Stimulated activated naive CD4-positive, alpha-beta T cell treated with Interleukin-2 at 50 U/mL for 16 hours (primary cell): ENCODE results near the gene SLC2A8.

Source experiments
- DNase-seq: peaks from one replicate; lab custom pipeline; 2025; lab: John Stamatoyannopoulos, UW

Gene SLC2A8

DNA sequence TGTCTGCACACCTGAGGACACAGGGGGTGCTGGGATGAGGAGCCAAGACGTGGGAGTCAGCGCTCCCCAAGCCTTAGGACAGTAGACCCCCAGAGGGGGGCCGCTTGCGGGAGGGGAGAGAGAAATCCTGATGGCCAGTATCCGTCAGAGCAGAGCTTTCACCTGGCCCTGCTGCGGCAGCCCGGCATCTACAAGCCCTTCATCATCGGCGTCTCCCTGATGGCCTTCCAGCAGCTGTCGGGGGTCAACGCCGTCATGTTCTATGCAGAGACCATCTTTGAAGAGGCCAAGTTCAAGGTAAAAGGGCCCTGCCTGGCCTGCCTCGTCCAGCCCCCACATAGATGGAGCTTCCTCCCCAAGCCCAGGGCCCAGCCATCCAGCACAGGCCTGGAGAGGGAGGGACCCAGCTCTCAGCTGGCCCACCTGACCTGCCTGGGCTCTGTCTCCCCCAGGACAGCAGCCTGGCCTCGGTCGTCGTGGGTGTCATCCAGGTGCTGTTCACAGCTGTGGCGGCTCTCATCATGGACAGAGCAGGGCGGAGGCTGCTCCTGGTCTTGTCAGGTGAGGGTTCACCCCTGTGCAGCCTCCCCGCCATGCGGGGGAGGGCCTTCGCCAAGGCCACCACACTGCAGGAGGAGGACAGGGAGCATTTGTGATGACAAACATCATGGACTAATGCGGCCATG is 6.7 kb downstream of the SLC2A8 start:
- DNase-seq, result no peak

GRCh38 chr9:127404631-127405030 is 7.7 kb downstream of the SLC2A8 start:
- DNase-seq, result no peak

- DNase-seq, result no peak
These were observed 8.6 kb downstream of the SLC2A8 start for GRCh38 chr9:127405344-127406125.

DNA sequence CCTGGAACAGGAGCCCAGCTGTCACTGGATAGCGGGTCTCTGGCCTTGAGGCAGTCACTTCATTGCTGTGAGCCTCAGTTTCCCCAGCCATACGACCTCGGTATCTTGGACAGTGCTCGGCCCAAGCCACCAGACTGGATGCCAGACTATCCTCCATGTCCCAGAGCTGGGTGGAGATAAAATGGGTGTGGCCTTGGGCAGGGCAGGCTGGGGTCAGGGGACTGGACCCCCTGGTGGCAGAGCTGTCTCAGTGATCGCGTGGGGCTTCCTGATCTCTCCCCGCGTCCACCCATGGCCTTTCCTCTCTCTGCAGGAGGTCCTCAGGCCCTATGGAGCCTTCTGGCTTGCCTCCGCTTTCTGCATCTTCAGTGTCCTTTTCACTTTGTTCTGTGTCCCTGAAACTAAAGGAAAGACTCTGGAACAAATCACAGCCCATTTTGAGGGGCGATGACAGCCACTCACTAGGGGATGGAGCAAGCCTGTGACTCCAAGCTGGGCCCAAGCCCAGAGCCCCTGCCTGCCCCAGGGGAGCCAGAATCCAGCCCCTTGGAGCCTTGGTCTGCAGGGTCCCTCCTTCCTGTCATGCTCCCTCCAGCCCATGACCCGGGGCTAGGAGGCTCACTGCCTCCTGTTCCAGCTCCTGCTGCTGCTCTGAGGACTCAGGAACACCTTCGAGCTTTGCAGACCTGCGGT is 10.0 kb downstream of the SLC2A8 start:
- no peak for DNase-seq

GRCh38 chr9:127407492-127407843 is 10.5 kb downstream of the SLC2A8 start:
- no peak for DNase-seq

DNA sequence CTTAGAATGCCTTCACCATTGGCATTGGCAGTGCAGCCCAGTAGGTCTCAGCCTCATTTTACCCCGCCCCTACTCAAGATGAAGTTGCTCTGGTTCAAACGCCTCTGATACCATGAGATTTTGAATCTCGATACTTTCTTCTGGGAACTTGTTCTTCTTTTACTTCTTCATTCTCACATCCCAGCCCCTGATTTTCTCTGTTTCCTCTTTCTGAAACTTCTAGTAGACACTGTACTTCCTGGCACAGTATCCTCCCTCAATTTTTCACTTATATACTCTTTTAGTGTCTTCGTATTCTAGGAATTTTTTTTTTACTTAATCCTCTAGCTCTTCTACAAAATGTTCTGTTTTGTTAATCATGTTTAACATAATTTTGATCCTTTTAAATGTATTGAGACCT is 14.2 kb downstream of the SLC2A8 start:
- no peak for DNase-seq

DNA sequence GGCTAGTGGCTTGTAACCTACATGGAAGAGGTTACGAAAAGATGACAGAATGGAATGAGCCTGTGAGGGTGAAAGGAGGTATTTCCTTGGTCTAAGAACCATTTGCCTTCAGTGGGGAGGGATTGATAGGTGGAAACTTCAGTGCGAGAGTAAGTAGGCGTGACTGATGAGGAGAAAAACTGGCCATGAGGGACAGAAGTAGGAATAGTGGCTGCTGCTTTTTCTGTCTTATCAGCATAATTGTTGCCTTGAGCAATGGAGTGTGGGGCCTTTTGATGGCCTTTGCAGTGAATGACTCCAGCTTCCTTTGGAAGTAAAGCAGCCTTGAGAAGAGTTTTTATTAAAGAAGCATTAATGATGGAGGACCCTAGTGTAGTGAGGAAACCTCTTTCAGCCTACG is 18.2 kb downstream of the SLC2A8 start:
- no peak for DNase-seq

GRCh38 chr9:127415657-127416056 is 18.7 kb downstream of the SLC2A8 start:
- DNase-seq, result no peak

- no peak for DNase-seq
These were observed 20.4 kb downstream of the SLC2A8 start for GRCh38 chr9:127417131-127418036.

- peak; percentile 32 for DNase-seq
These were observed 21.1 kb downstream of the SLC2A8 start for GRCh38 chr9:127418037-127418471.

GRCh38 chr9:127419348-127419747 is 22.4 kb downstream of the SLC2A8 start:
- DNase-seq, result no peak

- no peak for DNase-seq
These were observed 24.1 kb downstream of the SLC2A8 start for GRCh38 chr9:127421057-127421456.

- no peak for DNase-seq
These were observed 25.3 kb downstream of the SLC2A8 start for GRCh38 chr9:127422133-127422782.

GRCh38 chr9:127422787-127423186 is 25.8 kb downstream of the SLC2A8 start:
- DNase-seq, result no peak

GRCh38 chr9:127423476-127423933 is 26.5 kb downstream of the SLC2A8 start:
- no peak for DNase-seq

GRCh38 chr9:127423934-127424675 is 27.1 kb downstream of the SLC2A8 start, which contains the start of gene ZNF79:
ZNF79 (plus strand) TSS chr9:127424382; CDS start chr9:127424788, 406 bp downstream.
- peak; percentile 91 for DNase-seq

- no peak for DNase-seq
These were observed 27.7 kb downstream of the SLC2A8 start for GRCh38 chr9:127424676-127424999.

GRCh38 chr9:127426756-127427155 is 29.8 kb downstream of the SLC2A8 start:
- DNase-seq, result peak; percentile 48

GRCh38 chr9:127428348-127428747 is 31.4 kb downstream of the SLC2A8 start:
- no peak for DNase-seq

GRCh38 chr9:127430415-127430814 is 33.4 kb downstream of the SLC2A8 start:
- no peak for DNase-seq
